HepG2 (cell line): ENCODE measurements around the gene PIWIL4. TPM values are rescaled to one million over a fixed set of nuclear protein-coding genes. Genes with fewer than 3 reads are reported as not detected.

Experiments used
- ATAC-seq: fragments of 200-7000 bp; cut with Tn5 transposase; 3 replicates; pipeline ENCODE4 v1.9.1; 2020; ENCODE audit warnings: mild to moderate bottlenecking, moderate library complexity
- BruUV-seq: library from RNA; stranded (reverse); fragments of 400-500 nt; replicated peaks from 2 replicates; lab custom pipeline; 2021; lab: Mats Ljungman, UMichigan
- CTCF ChIA-PET: fragments of 300-600 bp; formaldehyde crosslinking; extraction: SDS; loops from one replicate; lab custom pipeline; 2021; ENCODE audit warnings: low total read pairs, inconsistent platforms, low intra/inter-chr PET ratio; lab: Yijun Ruan, JAX
- POLR2A ChIA-PET: fragments of 350-600 bp; sonication (Branson Sonifier 250); formaldehyde crosslinking; loops from one replicate; lab custom pipeline; 2020; ENCODE audit warnings: antibody characterized with exemption, inconsistent platforms; lab: Yijun Ruan, JAX
- DNase-seq: peaks from one replicate; pipeline ENCODE4 v3.0.0-alpha.2; 2015; ENCODE audit warnings: low spot score
- FAIRE-seq: peaks from 3 replicates; lab custom pipeline; 2011; peaks lifted over from hg19 to GRCh38; lab: Jason Lieb, UNC
- H2AFZ ChIP-seq: one replicate; pipeline ENCODE4 v1.6.1; 2011; ENCODE audit warnings: low read length, inconsistent platforms
- H3K27ac ChIP-seq: fragments of 300-600 bp; 3 replicates; pipeline ENCODE4 v1.8.0; 2011; ENCODE audit warnings: mixed run types, mild to moderate bottlenecking, mixed read lengths, low read length, inconsistent platforms; ENCODE audit not compliant: insufficient read depth; ENCODE audit errors: extremely low read length
- H3K27me3 ChIP-seq, 2 experiments: fragments of 200-600 bp in 1 of 2; 2 replicates in 1 of 2; 3 replicates in 1 of 2; pipeline versions ENCODE4 v1.6.0 to v1.8.0; 2011; ENCODE audit warnings: low read length in 2 of 2, mild to moderate bottlenecking in 2 of 2, moderate library complexity in 2 of 2, inconsistent platforms in 1 of 2; ENCODE audit not compliant: insufficient read depth in 2 of 2, control insufficient read depth in 1 of 2
- H3K36me3 ChIP-seq, 2 experiments: fragments of 200-600 bp in 1 of 2; replicated peaks in 1 of 2; 2 replicates in 1 of 2; 3 replicates in 1 of 2; pipeline versions ENCODE4 v1.5.1 to v1.8.0; 2011; ENCODE audit warnings: low read length in 2 of 2, inconsistent platforms in 1 of 2; ENCODE audit not compliant: insufficient read depth in 2 of 2, control insufficient read depth in 1 of 2
- H3K4me1 ChIP-seq: 2 replicates; pipeline ENCODE4 v1.5.1; 2012; ENCODE audit warnings: low read length, inconsistent platforms; ENCODE audit not compliant: insufficient read depth
- H3K4me2 ChIP-seq: 2 replicates; pipeline ENCODE4 v1.6.0; 2011; ENCODE audit warnings: low read depth, low read length, inconsistent platforms
- H3K4me3 ChIP-seq, 3 experiments: fragments of 200-600 bp in 1 of 3; sonication (generic), shearing (Covaris generic) in 1 of 3; replicated peaks in 1 of 3; 2 replicates each; pipeline ENCODE4 v1.5.1; 2011 to 2016; ENCODE audit warnings: low read length in 3 of 3, inconsistent platforms in 2 of 3, low read depth in 2 of 3, mild to moderate bottlenecking in 2 of 3, control low read depth in 1 of 3, mixed read lengths in 1 of 3; ENCODE audit not compliant: insufficient read depth in 1 of 3
- H3K79me2 ChIP-seq: one replicate; pipeline ENCODE4 v1.6.1; 2011; ENCODE audit warnings: low read length, inconsistent platforms; ENCODE audit not compliant: insufficient read depth
- H3K9ac ChIP-seq: 2 replicates; pipeline ENCODE4 v1.6.0; 2011; ENCODE audit warnings: mild to moderate bottlenecking, low read depth, low read length, inconsistent platforms; ENCODE audit not compliant: insufficient read depth
- H3K9me3 ChIP-seq: 2 replicates; pipeline ENCODE4 v1.5.1; 2012; ENCODE audit warnings: mild to moderate bottlenecking, low read length
- H4K20me1 ChIP-seq: 2 replicates; pipeline ENCODE4 v1.6.0; 2011; ENCODE audit warnings: inconsistent platforms, mild to moderate bottlenecking, low read length, moderate library complexity; ENCODE audit not compliant: insufficient read depth
- KDM4B ChIP-seq: sonication (generic); formaldehyde crosslinking; IDR thresholded peaks from 2 replicates; pipeline ENCODE4 v1.4.0; 2020; ENCODE audit warnings: missing genetic modification reagents
- MXI1 ChIP-seq: IDR thresholded peaks from 3 replicates; pipeline ENCODE4 v1.6.1; 2012; ENCODE audit warnings: low read depth, low read length, inconsistent platforms, borderline replicate concordance
- NFIB ChIP-seq: sonication (generic); formaldehyde crosslinking; IDR thresholded peaks from 2 replicates; pipeline ENCODE4 v1.9.0; 2021; ENCODE audit warnings: missing genetic modification reagents, mild to moderate bottlenecking, borderline replicate concordance
- SIX4 ChIP-seq: sonication (generic); formaldehyde crosslinking; IDR thresholded peaks from 2 replicates; pipeline ENCODE4 v1.4.0; 2020; ENCODE audit warnings: missing genetic modification reagents
- TBP ChIP-seq: sonication (generic); formaldehyde crosslinking; IDR thresholded peaks from 2 replicates; pipeline ENCODE4 v1.5.0; 2020; ENCODE audit warnings: missing genetic modification reagents
- THAP11 ChIP-seq: IDR thresholded peaks from 2 replicates; pipeline ENCODE4 v1.6.1; 2016; ENCODE audit warnings: missing biosample characterization, missing genetic modification reagents
- UBTF ChIP-seq: sonication (generic); formaldehyde crosslinking; IDR thresholded peaks from 2 replicates; pipeline ENCODE4 v1.4.0; 2020; ENCODE audit warnings: mild to moderate bottlenecking, missing genetic modification reagents
- ZNF235 ChIP-seq: sonication (generic); formaldehyde crosslinking; IDR thresholded peaks from 2 replicates; pipeline ENCODE4 v1.8.1; 2023; ENCODE audit warnings: mild to moderate bottlenecking, missing genetic modification reagents, borderline replicate concordance
- ZNF33A ChIP-seq: sonication (generic); formaldehyde crosslinking; IDR thresholded peaks from 2 replicates; pipeline ENCODE4 v1.5.1; 2020; ENCODE audit warnings: missing genetic modification reagents, mild to moderate bottlenecking, moderate library complexity, borderline replicate concordance
- ZNF362 ChIP-seq: sonication (generic); formaldehyde crosslinking; IDR thresholded peaks from 2 replicates; pipeline ENCODE4 v1.4.0; 2020; ENCODE audit warnings: missing genetic modification reagents, mild to moderate bottlenecking, borderline replicate concordance
- WGBS: methylation state at CpG from one replicate; pipeline ENCODE4 v1.1.6; 2017; ENCODE audit warnings: low lambda C conversion rate; 5-methylcytosine and 5-hydroxymethylcytosine counted together
- in situ Hi-C: cut with HindIII; loops from 2 replicates; pipeline ENCODE4 v1.10.0; 2017; ENCODE audit warnings: low pct_unique_long_range_greater_than_20kb; ENCODE audit not compliant: extremely low pct_ligation_motif_present
- intact Hi-C: fragments of 100-400 bp; cut with micrococcal nuclease; formaldehyde crosslinking; loops from one replicate; pipeline ENCODE4 v1.10.0; 2022; ENCODE audit not compliant: unreplicated experiment
- polyA plus RNA-seq, 8 experiments: library from polyadenylated mRNA; depleted of rRNA in 3 of 8; stranded (reverse) in 7 of 8; unstranded in 1 of 8; fragments of >200 nt; fragmentation: Illumina TruSeq in 4 of 8; extraction: Trizol in 4 of 8; gene quantifications; 2 replicates each; pipeline versions ENCODE4 v1.2.1 to v1.2.3, GENCODE V29; 2011 to 2016; ENCODE audit warnings: low read depth in 4 of 8, missing spikeins in 1 of 8, mixed read lengths in 1 of 8; ENCODE audit not compliant: insufficient read depth in 1 of 8
- total RNA-seq, 5 experiments: library from RNA; depleted of rRNA; stranded (reverse); fragments of >200 nt; fragmentation: Illumina TruSeq; extraction: Trizol; gene quantifications; 2 replicates each; pipeline ENCODE4 v1.2.3, GENCODE V29; 2016; ENCODE audit warnings: low read depth in 1 of 5

Gene PIWIL4
- total and polyA plus RNA-seq, 2 of the 13 experiments (the other 11 are each of a cell fraction or from before 2014, with no cell fraction given): 0.08 TPM; not detected in 1

- H2AFZ ChIP-seq: no peak overlapping the region
- no peak overlapping the region for H3K4me3 ChIP-seq
- H3K4me1 ChIP-seq: no peaks in the 10 kb centered on the region
- in situ Hi-C loops: no loop called here
- BruUV-seq: no TSS peak
- TF ChIP-seq MXI1: no peak
- TF ChIP-seq ZNF33A (CRISPR knock-in tag): no peak
- no peak for TF ChIP-seq ZNF235 (CRISPR knock-in tag)
- TF ChIP-seq UBTF (CRISPR knock-in tag): no peak
- TF ChIP-seq KDM4B (CRISPR knock-in tag): no peak
- no peak for TF ChIP-seq ZNF362 (CRISPR knock-in tag)
- TF ChIP-seq THAP11 (CRISPR knock-in tag): no peak
- TF ChIP-seq NFIB (CRISPR knock-in tag): no peak
- TF ChIP-seq TBP (CRISPR knock-in tag): no peak
- no peak for TF ChIP-seq SIX4 (CRISPR knock-in tag)
- no peak overlapping the region for H3K4me2 ChIP-seq
- DNase-seq: no peak
- H3K9ac ChIP-seq: no peak overlapping the region
- 52% methylated on average over 5 of the region's 5 CpGs for WGBS
- POLR2A ChIA-PET: no interaction called here
- no peaks in the 10 kb centered on the region for H3K36me3 ChIP-seq
- H3K27ac ChIP-seq: no peak overlapping the region
- CTCF ChIA-PET: no interaction called here
- no peaks in the 10 kb centered on the region for H4K20me1 ChIP-seq
- H3K9me3 ChIP-seq: no peaks in the 10 kb centered on the region
- intact Hi-C loops: no loop called here
- H3K79me2 ChIP-seq: no peaks in the 10 kb centered on the region
- ATAC-seq: no peak
- H3K27me3 ChIP-seq: peaks cover 0 to 7% of the 10 kb centered on the region in 2 experiments; a peak in 1 of 5 replicates
- FAIRE-seq: no peak
Observed at GRCh38 chr11:94584978-94585377, 17.8 kb downstream of the PIWIL4 start.
